Measurements from ENCODE around the gene TLN1. TPM values are rescaled to one million over a fixed set of nuclear protein-coding genes. Genes with fewer than 3 reads are reported as not detected.
A peak's percentile ranks its signal among the peaks of the same experiment; 100 is the strongest.

Gene TLN1
- total RNA-seq, 1 experiment from 2014 or later: 173 TPM

DNA sequence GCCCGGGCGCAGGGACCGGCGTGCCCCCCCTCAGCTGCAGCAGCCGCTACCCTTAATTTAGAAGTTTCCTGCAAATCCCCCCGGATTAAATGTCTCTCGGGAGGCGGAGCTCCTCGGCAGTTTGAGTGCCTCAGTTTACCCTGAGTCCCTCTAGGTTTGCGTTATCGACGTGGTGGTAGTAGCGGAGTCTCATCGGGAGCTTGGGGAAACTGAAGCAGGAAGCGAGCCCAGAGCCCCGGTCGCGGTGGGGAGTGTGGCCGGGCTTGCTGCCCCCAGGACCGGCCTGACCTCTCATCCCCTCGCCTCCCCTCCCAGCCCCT, 41.7 kb downstream of the TLN1 start:
- ChIA-PET POLR2A (ENCODE audit: low non-redundant PET) (interaction anchor here (0.7 kb wide), 1 partner anchor 15 kb away, joined by 4 read pairs; no protein-coding TSS in a partner anchor), CTCF (interaction anchor here (0.7 kb wide), 1 partner anchor 30 kb away, joined by 5 read pairs; no protein-coding TSS in a partner anchor)
- Histone ChIP-seq H3K4me3 (ENCODE audit: low read depth, low read length, poor library complexity, severe bottlenecking) (peak overlapping the region; percentile 77), H3K36me3 (ENCODE audit: insufficient read depth, low read length, poor library complexity, severe bottlenecking) (no peaks in the 10 kb centered on the region), H3K4me1 (ENCODE audit: insufficient read depth, low read length, poor library complexity, severe bottlenecking) (peaks cover 25% of the 10 kb centered on the region), H3K27ac (ENCODE audit: low read depth, low read length, poor library complexity, severe bottlenecking) (peak overlapping the region; percentile 92), H3K9me3 (ENCODE audit: low read depth, low read length, poor library complexity, severe bottlenecking) (no peaks in the 10 kb centered on the region), H3K27me3 (replicated peaks; ENCODE audit: insufficient read depth, low read depth, low read length, poor library complexity) (no peaks in the 10 kb centered on the region)
- no TSS peak for BruUV-seq (replicated peaks)
- no peak for DNase-seq (ENCODE audit: low spot score)
- TF ChIP-seq, protein P1, sequence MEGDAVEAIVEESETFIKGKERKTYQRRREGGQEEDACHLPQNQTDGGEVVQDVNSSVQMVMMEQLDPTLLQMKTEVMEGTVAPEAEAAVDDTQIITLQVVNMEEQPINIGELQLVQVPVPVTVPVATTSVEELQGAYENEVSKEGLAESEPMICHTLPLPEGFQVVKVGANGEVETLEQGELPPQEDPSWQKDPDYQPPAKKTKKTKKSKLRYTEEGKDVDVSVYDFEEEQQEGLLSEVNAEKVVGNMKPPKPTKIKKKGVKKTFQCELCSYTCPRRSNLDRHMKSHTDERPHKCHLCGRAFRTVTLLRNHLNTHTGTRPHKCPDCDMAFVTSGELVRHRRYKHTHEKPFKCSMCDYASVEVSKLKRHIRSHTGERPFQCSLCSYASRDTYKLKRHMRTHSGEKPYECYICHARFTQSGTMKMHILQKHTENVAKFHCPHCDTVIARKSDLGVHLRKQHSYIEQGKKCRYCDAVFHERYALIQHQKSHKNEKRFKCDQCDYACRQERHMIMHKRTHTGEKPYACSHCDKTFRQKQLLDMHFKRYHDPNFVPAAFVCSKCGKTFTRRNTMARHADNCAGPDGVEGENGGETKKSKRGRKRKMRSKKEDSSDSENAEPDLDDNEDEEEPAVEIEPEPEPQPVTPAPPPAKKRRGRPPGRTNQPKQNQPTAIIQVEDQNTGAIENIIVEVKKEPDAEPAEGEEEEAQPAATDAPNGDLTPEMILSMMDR (conservative IDR thresholded peaks at IDR 0.05; ENCODE audit: low read depth, low read length): no peak
- TF ChIP-seq EZH2 (IDR thresholded peaks at IDR 0.05; ENCODE audit: borderline replicate concordance, low read depth, low read length, poor library complexity, severe bottlenecking): no peak
- intact Hi-C loops (cut with micrococcal nuclease; ENCODE audit: unreplicated experiment): no loop called here

DNA sequence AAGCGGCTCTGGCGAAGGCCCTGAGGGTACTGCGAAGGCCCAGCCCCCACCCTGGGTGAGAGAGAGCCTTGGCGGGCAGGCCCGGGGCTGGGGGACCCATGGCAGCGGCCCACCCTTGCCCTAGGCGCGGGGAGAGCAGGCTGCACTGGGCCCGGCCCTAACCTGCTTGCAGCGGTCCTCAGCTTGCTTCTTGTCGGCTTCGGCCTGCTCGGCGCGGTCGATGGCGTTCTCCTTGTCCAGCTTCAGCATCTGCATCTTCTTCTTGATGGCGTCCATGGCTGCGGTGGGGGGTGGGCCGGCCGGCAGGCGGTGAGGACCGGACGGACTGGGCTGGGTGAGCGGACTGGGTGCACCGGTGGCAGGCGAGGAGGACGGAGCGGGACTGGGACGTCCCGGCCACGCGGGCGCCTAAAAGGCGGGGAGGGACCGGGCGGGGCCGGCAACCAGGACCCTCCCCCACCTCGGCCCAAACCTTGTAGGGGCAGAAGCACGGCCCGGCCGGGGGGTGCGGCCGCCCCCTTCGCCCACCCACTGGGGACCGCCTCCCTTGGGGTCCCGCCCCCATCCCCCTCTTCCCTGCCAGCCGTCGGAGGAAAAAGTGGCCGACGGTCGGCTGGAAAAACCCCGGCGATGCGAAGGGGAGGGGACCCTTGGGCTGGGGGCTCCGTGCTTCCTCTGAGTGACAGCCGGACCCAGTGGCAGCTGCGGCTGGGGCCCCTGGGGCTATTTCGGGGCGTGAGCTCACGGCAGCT, 42.3 kb downstream of the TLN1 start, which contains the start of gene TPM2:
Gene TPM2, minus strand, starts transcription at position 384 of the 752 bp plus-strand sequence. Its CDS starts 108 bp downstream, at position 276.
- ChIA-PET POLR2A (ENCODE audit: low non-redundant PET) (interaction anchor here (0.7 kb wide), 1 partner anchor 14 kb away, joined by 4 read pairs; no protein-coding TSS in a partner anchor), CTCF (interaction anchor here (0.7 kb wide), 1 partner anchor 29 kb away, joined by 5 read pairs; no protein-coding TSS in a partner anchor)
- peaks cover under 1% of the 10 kb centered on the region for H3K36me3 ChIP-seq (ENCODE audit: insufficient read depth, low read length, poor library complexity, severe bottlenecking)
- H3K9me3 ChIP-seq (ENCODE audit: low read depth, low read length, poor library complexity, severe bottlenecking): no peaks in the 10 kb centered on the region
- DNase-seq (ENCODE audit: low spot score): no peak
- TF ChIP-seq EZH2 (IDR thresholded peaks at IDR 0.05; ENCODE audit: borderline replicate concordance, low read depth, low read length, poor library complexity, severe bottlenecking): no peak
- TF ChIP-seq, protein P1 (conservative IDR thresholded peaks at IDR 0.05; ENCODE audit: low read depth, low read length): no peak
- peaks cover 25% of the 10 kb centered on the region for H3K4me1 ChIP-seq (ENCODE audit: insufficient read depth, low read length, poor library complexity, severe bottlenecking)
- peak within 1 kb of the TSS; percentile 77 for H3K4me3 ChIP-seq (ENCODE audit: low read depth, low read length, poor library complexity, severe bottlenecking)
- no peaks in the 10 kb centered on the region for H3K27me3 ChIP-seq (replicated peaks; ENCODE audit: insufficient read depth, low read depth, low read length, poor library complexity)
- peak within 1 kb of the TSS; percentile 92 for H3K27ac ChIP-seq (ENCODE audit: low read depth, low read length, poor library complexity, severe bottlenecking)
- intact Hi-C loops (cut with micrococcal nuclease; ENCODE audit: unreplicated experiment): no loop called here
- BruUV-seq (replicated peaks): no TSS peak

DNA sequence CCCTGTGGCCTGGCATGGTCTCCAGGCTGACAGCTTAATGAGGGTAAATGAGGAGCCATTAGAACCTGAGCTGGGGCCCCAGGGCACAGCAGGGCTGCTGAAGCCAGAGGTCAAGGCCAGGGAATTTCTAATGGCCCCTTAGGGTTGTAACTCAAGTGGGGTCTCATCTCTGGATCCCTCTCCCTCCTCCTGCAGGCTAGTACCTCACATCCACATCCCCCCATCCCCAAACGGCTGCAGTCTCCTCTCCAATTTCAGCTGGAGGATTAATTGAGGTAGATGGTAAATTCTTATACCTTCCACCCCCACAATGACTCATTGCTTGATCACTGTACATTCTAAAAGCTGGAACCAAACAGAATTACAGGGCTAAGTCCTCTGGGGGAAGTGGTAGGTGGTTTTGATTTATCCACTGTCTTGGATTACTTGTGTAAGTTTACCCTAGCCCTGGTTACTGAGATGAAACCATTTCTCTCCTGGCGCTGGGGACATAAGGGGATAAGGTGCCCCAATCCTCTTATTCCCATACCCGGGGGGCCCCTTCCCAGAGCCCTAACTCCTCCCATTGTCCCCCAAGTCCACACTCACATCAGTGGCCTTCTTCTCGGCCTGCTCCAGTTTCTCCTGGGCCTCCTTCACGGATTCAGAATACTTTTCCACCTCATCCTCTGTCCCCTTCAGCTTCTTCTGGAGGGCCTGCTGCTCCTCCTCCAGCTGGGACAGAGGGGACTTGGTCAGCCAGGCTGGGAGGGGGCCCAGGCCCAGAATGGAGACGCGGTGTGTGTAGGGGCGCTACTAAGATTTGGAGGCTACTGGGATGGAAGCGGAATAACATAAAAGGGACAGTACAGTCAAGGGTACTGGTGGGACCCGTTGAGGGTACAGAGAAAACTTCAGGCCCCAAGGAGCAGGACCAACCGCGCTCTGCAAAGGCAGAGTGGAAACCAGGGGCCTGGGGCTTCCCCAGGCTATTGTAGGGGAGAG, 43.1 kb downstream of the TLN1 start:
- peak; percentile 78 for DNase-seq (ENCODE audit: low spot score)
- ChIA-PET POLR2A (ENCODE audit: low non-redundant PET) (no interaction called here), CTCF (interaction anchor here (0.5 to 1.2 kb wide), 3 partner anchors 8 to 42 kb away, joined by 4 to 7 read pairs (median 6); no protein-coding TSS in a partner anchor)
- peaks cover 5% of the 10 kb centered on the region for H3K36me3 ChIP-seq (ENCODE audit: insufficient read depth, low read length, poor library complexity, severe bottlenecking)
- H3K27ac ChIP-seq (ENCODE audit: low read depth, low read length, poor library complexity, severe bottlenecking): peak overlapping the region; percentile 92
- TF ChIP-seq, protein P1 (conservative IDR thresholded peaks at IDR 0.05; ENCODE audit: low read depth, low read length): no peak
- no peak for TF ChIP-seq EZH2 (IDR thresholded peaks at IDR 0.05; ENCODE audit: borderline replicate concordance, low read depth, low read length, poor library complexity, severe bottlenecking)
- H3K4me1 ChIP-seq (ENCODE audit: insufficient read depth, low read length, poor library complexity, severe bottlenecking): peaks cover 25% of the 10 kb centered on the region
- no peaks in the 10 kb centered on the region for H3K9me3 ChIP-seq (ENCODE audit: low read depth, low read length, poor library complexity, severe bottlenecking)
- intact Hi-C loops (cut with micrococcal nuclease; ENCODE audit: unreplicated experiment): no loop called here
- no peaks in the 10 kb centered on the region for H3K27me3 ChIP-seq (replicated peaks; ENCODE audit: insufficient read depth, low read depth, low read length, poor library complexity)
- peak overlapping the region; percentile 77 for H3K4me3 ChIP-seq (ENCODE audit: low read depth, low read length, poor library complexity, severe bottlenecking)
- TSS peak; percentile 12 for BruUV-seq (replicated peaks)

Measured in A673 (cell line).